ENCODE results near the gene DHDDS.

DNA sequence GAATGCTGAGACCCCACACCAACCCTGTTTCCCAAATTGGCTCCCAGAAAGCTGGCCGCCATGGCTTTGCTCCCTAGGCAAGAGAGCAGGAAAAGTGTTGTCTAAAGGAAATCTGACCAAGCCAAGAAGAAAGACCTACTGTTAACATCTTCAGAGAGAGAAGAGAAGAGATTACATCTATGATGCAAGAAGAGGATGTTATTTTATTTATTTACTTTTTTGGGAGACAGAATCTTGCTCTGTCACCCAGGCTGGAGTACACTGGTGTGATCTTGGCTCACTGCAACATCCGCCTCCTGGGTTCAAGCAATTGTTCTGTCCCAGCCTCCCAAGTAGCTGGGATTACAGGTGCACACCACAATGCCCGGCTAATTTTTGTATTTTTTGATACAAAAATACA lies 61.8 kb downstream of the DHDDS start:
- no peak for TF ChIP-seq POLR2A (IDR thresholded peaks at IDR 0.05)
- TF ChIP-seq, protein P1, sequence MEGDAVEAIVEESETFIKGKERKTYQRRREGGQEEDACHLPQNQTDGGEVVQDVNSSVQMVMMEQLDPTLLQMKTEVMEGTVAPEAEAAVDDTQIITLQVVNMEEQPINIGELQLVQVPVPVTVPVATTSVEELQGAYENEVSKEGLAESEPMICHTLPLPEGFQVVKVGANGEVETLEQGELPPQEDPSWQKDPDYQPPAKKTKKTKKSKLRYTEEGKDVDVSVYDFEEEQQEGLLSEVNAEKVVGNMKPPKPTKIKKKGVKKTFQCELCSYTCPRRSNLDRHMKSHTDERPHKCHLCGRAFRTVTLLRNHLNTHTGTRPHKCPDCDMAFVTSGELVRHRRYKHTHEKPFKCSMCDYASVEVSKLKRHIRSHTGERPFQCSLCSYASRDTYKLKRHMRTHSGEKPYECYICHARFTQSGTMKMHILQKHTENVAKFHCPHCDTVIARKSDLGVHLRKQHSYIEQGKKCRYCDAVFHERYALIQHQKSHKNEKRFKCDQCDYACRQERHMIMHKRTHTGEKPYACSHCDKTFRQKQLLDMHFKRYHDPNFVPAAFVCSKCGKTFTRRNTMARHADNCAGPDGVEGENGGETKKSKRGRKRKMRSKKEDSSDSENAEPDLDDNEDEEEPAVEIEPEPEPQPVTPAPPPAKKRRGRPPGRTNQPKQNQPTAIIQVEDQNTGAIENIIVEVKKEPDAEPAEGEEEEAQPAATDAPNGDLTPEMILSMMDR (IDR thresholded peaks at IDR 0.05) = no peak
